GM21723 (cell line): Measurements from ENCODE around the gene ELMO1.

Experiments
- ATAC-seq: cut with Tn5 transposase; IDR thresholded peaks from one replicate; pipeline ENCODE4 v1.9.1; 2021; ENCODE audit warnings: mild to moderate bottlenecking, moderate library complexity; ENCODE audit not compliant: unreplicated experiment

Gene ELMO1

GRCh38 chr7:37432281-37432920, 16.3 kb downstream of the ELMO1 start:
- ATAC-seq = no peak

GRCh38 chr7:37431413-37431812, 17.3 kb downstream of the ELMO1 start:
- ATAC-seq = no peak

- ATAC-seq = no peak
These were observed 18.0 kb downstream of the ELMO1 start for GRCh38 chr7:37430640-37431039.

GRCh38 chr7:37430171-37430570, 18.5 kb downstream of the ELMO1 start:
- no peak for ATAC-seq

- ATAC-seq = no peak
These were observed 19.3 kb downstream of the ELMO1 start for GRCh38 chr7:37429435-37429791.

GRCh38 chr7:37428681-37429434, 19.8 kb downstream of the ELMO1 start:
- ATAC-seq = no peak

GRCh38 chr7:37427276-37427940, 21.3 kb downstream of the ELMO1 start:
- no peak for ATAC-seq

GRCh38 chr7:37425498-37425897, 23.2 kb downstream of the ELMO1 start:
- ATAC-seq = no peak

- ATAC-seq = no peak
These were observed 23.7 kb downstream of the ELMO1 start for GRCh38 chr7:37424995-37425394.

- ATAC-seq = no peak
These were observed 24.1 kb downstream of the ELMO1 start for GRCh38 chr7:37424521-37424920.

- no peak for ATAC-seq
These were observed 26.7 kb downstream of the ELMO1 start for GRCh38 chr7:37421861-37422500.

GRCh38 chr7:37420946-37421695, 27.5 kb downstream of the ELMO1 start:
- no peak for ATAC-seq

- no peak for ATAC-seq
These were observed 29.2 kb downstream of the ELMO1 start for GRCh38 chr7:37419496-37419895.

GRCh38 chr7:37418381-37418780, 30.3 kb downstream of the ELMO1 start:
- no peak for ATAC-seq

- ATAC-seq = no peak
These were observed 31.6 kb downstream of the ELMO1 start for GRCh38 chr7:37417107-37417474.

- ATAC-seq = no peak
These were observed 32.1 kb downstream of the ELMO1 start for GRCh38 chr7:37416378-37417106.

GRCh38 chr7:37415629-37416028, 33.0 kb downstream of the ELMO1 start:
- no peak for ATAC-seq

GRCh38 chr7:37414352-37414983, 34.2 kb downstream of the ELMO1 start:
- no peak for ATAC-seq

GRCh38 chr7:37411444-37412034, 37.1 kb downstream of the ELMO1 start:
- no peak for ATAC-seq
